GM18867 (cell line): ENCODE results near the gene FGF11.

Experiments
- ATAC-seq: cut with Tn5 transposase; IDR thresholded peaks from one replicate; pipeline ENCODE4 v1.9.1; 2021; ENCODE audit warnings: mild to moderate bottlenecking, moderate library complexity; ENCODE audit not compliant: unreplicated experiment

FGF11 gene

DNA sequence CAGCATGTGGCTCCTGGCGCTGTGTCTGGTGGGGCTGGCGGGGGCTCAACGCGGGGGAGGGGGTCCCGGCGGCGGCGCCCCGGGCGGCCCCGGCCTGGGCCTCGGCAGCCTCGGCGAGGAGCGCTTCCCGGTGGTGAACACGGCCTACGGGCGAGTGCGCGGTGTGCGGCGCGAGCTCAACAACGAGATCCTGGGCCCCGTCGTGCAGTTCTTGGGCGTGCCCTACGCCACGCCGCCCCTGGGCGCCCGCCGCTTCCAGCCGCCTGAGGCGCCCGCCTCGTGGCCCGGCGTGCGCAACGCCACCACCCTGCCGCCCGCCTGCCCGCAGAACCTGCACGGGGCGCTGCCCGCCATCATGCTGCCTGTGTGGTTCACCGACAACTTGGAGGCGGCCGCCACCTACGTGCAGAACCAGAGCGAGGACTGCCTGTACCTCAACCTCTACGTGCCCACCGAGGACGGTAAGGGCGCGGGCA, 31.0 kb upstream of the FGF11 start:
- ATAC-seq = no peak

DNA sequence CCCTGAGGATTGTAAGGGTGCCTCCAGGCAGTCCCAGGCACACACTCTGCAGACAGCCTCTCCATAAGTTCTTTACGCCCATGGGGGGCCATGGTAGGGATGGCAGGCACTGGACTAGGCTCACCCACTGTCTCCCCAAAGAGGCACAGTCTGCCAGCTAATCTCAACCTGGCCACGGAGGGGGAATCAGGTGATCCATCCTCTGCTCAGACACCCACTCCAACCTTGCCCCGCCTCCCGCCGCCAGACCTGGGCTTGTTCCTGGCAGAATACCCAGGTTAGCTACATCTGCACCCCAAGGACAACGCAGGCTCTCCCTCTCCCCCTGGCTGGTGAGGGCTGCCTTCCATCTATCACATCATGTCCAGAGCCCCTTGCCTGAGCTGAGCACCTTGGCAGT, 30.4 kb upstream of the FGF11 start:
- no peak for ATAC-seq

DNA sequence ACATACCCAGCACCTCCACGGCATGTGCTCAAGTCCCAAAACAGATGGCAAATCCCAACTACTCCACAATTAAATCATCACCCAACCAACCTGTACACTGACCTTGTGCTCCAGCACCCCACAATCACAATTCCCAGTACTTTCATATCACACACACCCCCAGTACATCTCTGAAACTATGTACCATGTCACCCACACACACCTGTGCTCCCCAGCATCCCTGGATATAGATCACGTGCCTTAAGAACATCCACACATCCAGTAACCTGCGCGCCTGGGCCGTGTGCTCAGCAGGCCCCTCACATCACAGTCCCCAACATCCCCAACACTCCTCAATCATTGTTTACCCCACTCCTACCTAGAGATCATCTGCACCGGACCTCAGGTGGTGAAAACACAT, 29.6 kb upstream of the FGF11 start:
- no peak for ATAC-seq

DNA sequence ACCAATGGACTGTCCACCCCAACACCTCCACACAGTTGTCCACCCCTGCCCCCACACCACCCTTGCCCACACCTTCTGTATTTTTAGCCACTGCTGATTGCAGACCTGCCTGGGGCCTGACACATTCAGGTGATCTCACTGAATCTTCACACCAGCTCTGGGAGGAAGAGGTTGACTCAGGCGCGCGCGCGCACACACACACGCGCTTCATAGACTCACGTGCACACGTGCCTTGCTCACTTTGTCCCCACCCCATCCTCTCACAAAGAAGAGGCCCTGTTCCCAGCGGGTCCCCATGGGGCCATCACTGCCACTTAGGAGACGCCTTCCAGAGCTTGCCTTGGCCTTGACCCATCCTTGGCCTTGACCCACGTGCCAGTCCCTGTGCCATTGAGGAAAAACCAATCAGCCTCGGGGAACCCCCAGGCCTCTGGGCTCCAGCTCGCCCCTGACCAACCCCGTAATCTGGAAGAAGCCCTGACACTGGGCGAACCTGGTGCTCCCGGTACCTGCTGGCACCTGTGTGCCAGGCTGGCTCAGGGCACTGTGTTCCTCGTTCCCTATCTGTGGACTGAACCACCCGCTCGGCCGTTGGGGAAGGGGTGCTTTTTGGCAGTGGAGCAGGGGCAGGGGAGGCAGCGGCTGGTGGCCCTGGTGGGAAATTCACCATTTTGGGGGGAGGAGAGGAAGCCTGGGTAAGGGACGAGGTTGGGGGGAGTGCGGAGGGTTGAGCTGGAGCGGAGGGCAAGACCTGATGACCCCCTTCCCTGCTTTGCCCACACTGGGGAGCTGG, 28.5 kb upstream of the FGF11 start:
- no peak for ATAC-seq

DNA sequence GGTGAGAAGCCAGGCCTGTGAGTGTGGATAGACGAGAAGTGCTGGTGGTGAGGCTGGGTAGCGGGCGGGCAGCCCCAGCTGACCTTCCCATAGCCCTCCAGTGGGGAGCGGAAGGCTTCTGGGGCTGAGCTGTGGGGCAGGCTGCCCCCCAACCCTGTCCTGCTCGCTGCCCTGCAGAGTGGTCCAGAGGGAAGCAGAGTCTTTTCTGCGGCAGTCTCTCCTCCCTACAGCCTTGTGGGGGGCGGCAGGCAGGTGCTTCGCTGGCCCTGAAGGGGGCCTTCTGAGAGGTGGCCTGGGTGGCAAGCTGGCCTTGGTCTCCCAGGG, 27.9 kb upstream of the FGF11 start:
- ATAC-seq = no peak

DNA sequence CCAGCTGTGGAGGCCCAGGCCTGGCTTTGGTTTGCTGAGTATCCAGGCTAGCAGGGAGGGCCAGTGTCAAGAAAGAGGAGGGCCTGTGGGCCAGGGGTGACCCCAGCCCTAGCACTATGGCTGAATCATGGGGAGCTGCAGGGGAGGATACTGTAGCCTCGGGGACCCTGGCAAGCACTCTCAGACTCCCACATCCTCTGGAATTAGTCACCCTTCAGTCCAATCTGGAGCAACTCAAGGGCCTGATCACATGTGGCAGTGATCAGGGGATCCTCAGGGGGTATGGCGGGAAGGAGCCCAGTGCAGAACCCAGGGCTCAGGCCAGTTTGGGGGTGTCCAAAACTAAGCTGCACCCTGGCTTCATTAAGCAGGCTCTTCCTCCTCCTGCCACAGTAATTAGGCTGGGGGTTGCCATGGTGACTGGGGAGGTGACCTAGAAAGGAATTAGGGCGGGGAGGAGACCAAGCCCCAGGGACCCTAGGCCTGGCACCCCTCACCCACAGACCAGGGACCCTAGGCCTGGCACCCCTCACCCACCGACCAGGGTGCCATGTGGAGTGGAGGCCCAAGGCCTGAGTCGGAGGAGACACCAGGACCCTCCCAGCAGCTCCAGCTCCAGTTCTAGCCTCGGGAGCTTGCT, 25.8 kb upstream of the FGF11 start:
- no peak for ATAC-seq

DNA sequence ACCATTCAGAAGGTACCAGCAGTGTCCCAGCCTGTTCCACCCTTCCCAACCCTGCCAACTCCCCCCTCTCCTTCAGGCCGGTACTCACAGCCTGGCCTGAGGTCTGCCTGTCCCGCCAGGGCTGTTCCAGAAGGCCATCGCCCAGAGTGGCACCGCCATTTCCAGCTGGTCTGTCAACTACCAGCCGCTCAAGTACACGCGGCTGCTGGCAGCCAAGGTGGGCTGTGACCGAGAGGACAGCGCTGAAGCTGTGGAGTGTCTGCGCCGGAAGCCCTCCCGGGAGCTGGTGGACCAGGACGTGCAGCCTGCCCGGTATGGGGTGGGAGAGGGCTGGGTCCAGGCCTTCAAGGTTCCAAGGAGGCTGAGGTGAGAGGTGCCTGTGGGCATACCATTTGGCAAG, 24.5 kb upstream of the FGF11 start:
- no peak for ATAC-seq

DNA sequence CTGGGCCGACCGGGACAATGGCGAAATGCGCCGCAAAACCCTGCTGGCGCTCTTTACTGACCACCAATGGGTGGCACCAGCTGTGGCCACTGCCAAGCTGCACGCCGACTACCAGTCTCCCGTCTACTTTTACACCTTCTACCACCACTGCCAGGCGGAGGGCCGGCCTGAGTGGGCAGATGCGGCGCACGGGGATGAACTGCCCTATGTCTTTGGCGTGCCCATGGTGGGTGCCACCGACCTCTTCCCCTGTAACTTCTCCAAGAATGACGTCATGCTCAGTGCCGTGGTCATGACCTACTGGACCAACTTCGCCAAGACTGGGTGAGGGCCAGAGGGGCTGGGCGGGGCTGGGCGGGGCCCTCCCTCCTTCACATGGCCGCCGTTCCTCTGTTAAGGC, 23.5 kb upstream of the FGF11 start:
- ATAC-seq = no peak

DNA sequence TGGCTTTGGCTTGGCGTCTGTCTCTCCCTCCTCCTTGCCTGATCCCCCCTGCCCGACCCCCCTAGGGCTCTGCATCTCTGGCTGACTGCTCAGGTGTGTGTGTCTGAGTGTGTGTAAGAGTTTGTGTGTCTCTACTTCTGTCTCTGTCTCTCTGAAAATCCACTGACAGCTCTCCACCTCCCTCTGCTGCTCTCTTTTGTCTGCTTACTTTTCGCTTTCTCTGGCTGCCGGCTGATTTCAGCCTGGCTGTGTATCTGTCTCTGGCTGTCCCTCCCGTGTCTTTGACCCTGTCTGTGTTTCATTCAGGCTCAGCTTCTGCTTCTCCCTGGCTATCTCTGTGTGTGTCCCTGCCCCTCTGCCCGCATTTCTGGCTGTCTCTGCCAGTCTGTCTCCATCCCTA, 23.0 kb upstream of the FGF11 start:
- no peak for ATAC-seq

DNA sequence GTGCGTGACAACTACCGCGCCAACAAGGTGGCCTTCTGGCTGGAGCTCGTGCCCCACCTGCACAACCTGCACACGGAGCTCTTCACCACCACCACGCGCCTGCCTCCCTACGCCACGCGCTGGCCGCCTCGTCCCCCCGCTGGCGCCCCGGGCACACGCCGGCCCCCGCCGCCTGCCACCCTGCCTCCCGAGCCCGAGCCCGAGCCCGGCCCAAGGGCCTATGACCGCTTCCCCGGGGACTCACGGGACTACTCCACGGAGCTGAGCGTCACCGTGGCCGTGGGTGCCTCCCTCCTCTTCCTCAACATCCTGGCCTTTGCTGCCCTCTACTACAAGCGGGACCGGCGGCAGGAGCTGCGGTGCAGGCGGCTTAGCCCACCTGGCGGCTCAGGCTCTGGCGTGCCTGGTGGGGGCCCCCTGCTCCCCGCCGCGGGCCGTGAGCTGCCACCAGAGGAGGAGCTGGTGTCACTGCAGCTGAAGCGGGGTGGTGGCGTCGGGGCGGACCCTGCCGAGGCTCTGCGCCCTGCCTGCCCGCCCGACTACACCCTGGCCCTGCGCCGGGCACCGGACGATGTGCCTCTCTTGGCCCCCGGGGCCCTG, 22.2 kb upstream of the FGF11 start:
- ATAC-seq = no peak

DNA sequence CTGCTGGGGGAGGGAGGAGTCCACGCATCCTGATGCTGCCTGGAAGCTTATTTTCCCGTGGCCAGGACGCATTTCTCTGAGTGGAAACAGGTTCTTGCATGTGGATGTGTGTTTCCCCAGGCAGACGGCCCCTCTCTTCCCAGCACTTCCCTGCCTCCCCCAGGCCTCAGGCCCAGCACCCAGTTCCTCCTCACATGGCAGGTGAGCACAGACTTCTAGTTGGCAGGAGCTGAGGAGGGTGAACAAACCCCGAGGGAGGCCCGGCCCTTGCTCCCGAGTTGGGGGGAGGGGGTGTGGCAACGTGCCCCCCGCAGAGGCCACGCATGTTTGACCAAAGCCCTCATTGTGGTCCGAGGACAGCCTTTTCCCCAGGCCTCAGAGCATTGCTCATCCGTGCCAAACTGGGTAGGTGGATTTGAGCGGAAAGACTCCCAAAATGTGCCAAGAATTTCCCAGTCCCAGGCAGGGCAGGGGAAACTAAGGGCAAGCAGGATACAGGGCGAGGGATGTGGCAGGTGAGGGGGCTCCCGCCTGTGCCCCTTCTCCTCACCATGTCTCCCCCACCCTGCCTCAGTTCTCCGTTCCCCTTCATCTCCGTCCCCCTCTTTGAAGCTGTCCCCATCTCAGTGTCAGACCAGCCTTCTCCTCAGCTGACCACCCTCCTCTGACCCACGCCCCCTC, 20.7 kb upstream of the FGF11 start:
- ATAC-seq = no peak

DNA sequence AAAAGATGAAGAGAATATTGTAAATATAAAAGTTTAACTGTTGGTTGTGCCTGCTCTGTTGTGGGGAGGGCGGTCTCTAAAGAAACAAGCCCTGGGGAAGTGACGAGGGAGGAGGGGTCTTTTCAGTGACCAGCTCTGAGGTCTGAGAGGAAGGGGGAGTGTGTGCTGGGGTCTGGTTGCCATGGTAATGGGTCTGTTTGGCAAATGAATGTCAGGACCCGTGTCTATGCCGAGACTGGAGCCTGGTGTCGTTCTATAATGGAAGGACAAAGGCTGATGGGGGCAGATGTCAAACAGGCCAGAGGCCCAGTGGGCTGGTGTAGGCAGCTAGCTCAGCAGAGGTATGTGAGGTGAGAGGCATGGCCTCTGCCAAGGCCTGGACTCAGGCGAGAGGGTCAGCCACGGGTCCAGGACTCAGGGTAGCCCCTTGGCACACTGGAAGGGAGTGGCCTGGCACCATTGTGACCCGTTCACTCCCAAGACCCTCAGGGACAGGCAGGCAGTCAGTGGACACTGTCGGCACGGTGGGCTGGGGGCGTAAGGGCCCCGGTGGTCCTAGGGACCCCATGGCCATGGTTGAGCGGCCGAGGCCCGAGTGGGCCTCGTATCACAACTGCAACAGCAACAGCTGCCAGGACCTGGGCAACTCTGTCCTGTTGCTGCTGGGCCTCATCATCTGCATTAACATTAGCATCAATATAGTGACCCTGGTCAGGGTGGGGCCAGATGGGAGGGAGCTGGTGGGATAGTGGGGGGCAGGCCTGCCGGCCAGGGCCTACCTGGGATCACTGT, 19.3 kb upstream of the FGF11 start, which contains the start of gene SPEM1:
Gene SPEM1 (plus strand): TSS at position 506 of the 792 bp plus-strand sequence. CDS start 61 bp downstream, at position 567.
- no peak for ATAC-seq

DNA sequence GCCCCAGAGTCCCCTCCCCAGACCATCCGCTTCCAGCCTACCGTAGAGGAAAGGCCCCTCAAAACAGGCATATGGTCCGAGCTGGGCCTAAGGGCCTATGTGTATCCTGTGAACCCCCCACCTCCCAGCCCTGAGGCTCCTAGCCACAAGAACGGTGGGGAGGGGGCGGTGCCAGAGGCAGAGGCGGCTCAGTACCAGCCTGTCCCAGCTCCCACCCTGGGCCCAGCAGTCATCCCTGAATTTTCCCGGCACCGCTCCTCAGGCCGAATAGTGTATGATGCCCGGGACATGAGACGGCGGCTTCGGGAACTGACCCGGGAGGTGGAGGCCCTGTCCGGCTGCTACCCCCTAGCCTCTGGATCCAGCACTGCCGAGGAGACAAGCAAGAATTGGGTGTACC, 18.1 kb upstream of the FGF11 start:
- no peak for ATAC-seq

DNA sequence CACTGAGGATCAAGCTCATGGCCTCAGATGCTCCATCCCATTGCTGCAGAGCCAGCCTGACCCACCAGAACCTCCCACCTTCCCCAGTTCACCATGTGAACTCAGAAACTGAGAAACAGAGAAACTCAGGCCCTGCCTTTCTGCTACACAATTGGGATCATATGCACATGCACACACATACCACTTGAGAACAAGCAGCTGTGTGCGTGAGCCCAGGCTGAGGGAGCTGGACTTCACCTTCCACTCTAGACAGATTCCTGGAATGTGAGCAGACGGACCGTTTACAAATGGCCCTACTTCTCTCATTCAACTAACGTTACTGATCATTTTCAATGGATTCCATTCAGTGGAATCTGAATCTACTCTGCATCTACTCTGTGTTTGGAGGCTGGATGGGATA, 15.6 kb upstream of the FGF11 start:
- no peak for ATAC-seq

DNA sequence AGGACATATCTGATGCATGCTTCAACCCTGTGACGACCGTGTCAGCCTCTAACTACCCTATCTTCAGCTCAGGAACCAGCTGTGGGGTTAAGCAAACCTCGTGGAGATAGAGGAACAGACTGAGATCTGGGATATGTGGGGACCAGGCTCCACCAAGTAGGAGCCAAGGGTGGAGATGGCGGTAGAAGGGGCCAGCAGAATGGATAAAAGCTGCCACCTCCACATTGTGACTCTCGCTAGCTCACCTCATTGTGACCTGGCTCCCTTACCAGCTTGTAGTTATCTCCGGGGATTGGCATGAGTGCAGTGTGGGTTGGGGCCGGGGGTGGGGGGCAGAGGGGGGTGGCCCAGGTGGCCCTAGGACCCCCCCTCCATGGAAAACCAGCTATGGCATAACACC, 14.0 kb upstream of the FGF11 start, which contains the start of gene SPEM2:
Gene SPEM2 (plus strand): TSS at position 301 of the 400 bp plus-strand sequence. CDS start 73 bp downstream, at position 374.
- no peak for ATAC-seq

DNA sequence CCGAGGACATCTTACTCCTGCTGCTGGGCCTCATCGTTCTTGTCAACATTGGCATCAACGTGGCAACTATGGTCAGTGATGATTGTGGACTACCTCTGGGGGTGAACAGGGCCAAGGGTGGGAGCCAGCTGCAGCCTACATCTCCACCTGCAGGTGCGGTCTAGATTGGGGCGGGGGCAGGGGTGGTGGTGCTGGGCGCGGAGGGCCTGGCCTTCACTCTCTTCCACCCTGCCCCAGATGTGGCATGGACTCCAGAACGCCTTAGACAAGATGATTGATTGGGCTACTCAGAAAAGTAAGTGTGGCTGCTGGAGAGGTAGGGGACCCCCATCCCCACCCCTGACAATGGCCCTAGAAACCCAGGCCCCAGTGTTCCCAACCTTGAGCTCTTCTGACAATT, 13.6 kb upstream of the FGF11 start:
- ATAC-seq = no peak

DNA sequence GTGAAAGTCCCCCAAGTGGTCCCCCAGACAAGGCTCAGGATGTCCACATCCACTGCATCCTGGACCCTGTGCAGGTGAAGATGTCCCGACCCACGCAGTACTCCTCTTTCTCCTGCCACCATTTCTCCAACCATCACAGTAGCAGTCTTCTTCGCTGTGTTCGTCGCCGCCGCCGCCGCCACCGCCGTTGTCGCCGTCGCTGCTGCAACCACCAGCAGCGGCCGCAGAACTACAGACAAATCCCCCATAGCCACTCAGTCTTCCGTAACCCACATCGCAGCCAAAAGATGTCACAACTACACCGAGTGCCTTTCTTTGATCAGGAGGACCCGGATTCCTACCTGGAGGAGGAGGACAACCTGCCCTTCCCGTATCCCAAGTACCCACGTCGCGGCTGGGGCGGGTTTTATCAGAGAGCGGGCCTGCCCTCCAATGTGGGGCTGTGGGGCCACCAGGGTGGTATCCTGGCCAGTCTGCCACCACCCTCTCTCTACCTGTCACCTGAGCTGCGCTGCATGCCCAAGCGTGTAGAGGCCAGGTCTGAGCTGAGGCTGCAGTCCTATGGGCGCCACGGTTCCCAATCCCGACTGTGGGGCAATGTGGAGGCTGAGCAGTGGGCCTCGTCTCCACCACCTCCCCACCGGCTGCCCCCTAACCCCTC, 13.0 kb upstream of the FGF11 start:
- ATAC-seq = no peak

DNA sequence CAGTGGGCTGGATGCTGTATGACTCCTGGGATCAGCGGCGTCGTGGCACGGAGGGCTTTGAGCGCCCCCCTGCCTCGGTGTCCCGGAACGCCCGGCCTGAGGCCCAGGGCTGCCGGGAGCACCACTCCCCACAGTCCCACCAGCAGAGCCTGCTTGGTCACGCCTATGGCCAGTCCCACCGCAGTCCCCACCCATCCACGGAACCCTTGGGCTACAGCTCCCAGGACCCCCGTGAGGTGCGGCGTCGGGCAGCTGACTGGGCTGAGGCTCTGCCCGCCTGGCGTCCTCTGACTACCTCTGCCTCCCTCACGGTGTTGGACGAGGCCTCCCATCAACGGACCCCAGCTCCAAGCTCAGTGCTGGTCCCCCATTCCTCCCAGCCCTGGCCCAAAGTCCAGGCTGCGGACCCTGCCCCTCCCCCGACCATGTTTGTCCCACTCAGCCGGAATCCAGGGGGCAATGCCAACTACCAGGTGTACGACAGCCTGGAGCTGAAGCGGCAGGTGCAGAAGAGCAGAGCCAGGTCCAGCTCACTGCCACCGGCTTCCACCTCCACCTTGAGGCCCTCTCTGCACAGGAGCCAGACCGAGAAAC, 12.3 kb upstream of the FGF11 start:
- no peak for ATAC-seq

DNA sequence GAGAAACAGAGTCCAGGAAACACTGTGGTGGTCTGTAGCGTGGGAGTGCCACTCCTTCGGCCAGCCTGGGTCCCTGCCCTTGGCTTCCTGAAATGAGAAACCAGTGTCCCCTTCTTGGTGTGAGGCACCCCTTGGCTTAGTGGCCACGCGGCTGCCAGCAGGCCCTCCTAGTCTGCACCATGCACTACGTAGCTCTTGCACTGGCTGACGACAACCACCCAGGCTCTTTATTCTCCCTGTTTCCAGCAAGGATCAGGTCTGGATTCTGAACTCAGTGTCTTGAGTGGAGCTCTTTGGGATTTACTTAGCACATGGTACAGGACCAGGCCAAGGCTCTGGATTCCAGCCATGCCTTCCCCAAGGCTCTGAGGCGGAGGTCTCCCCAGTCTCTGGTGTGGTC, 11.8 kb upstream of the FGF11 start:
- no peak for ATAC-seq

DNA sequence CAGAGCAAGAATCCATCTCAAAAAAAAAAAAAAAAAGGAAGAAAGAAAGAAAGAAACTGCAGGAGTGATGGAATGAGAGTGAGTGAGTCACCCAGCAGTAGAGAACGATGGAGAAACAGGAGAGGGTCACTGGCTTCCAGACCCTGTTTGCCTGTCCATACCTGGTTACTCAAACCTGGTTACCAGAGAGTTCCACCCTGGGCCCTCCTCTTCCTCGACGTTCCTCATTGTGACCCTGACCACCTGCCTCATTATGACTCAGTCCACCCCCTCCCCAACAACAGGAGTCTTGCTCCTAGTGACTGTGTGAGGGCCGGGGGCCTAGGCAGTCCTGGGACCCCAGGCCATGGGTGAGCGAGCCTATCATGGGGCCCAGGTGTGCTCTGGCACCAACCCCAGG, 10.8 kb upstream of the FGF11 start, which contains the start of gene SPEM3:
Gene SPEM3 (plus strand): TSS at position 301 of the 400 bp plus-strand sequence. CDS start 46 bp downstream, at position 347.
- no peak for ATAC-seq
